ENCODE results near the gene LMAN2L. TPM values are rescaled to one million over a fixed set of nuclear protein-coding genes. Genes with fewer than 3 reads are reported as not detected.

Gene LMAN2L
- total RNA-seq, 1 experiment from 2014 or later, result 33.0 TPM

Other genes starting within 250 kb of the LMAN2L start
- gene NEURL3, start 234.7 kb downstream of the LMAN2L start, total RNA-seq (2014; rRNA removed; shearing (Covaris generic)), result 0.23 and 1.2 TPM in 2 replicates
- gene ARID5A, start 203.3 kb downstream of the LMAN2L start, total RNA-seq (2014; rRNA removed; shearing (Covaris generic)), result 2.9 and 5.4 TPM in 2 replicates
- 22.1 and 26.6 TPM in 2 replicates for gene KANSL3, start 101.8 kb downstream of the LMAN2L start, total RNA-seq (2014; rRNA removed; shearing (Covaris generic))
- gene FER1L5, start 97.3 kb downstream of the LMAN2L start, total RNA-seq (2014; rRNA removed; shearing (Covaris generic)), result 0.06 TPM in 1 of 2 replicates, not detected in the other
- 2.6 and 5.1 TPM in 2 replicates for gene CNNM4, start 20.8 kb upstream of the LMAN2L start, total RNA-seq (2014; rRNA removed; shearing (Covaris generic))
- gene CNNM3, start 76.2 kb upstream of the LMAN2L start, total RNA-seq (2014; rRNA removed; shearing (Covaris generic)), result 5.1 and 5.5 TPM in 2 replicates
- gene ANKRD23, start 104.0 kb upstream of the LMAN2L start, total RNA-seq (2014; rRNA removed; shearing (Covaris generic)), result 2.1 and 6.0 TPM in 2 replicates
- gene ANKRD39, start 118.0 kb upstream of the LMAN2L start, total RNA-seq (2014; rRNA removed; shearing (Covaris generic)), result 11.7 and 24.4 TPM in 2 replicates
- gene SEMA4C, start 130.0 kb upstream of the LMAN2L start, total RNA-seq (2014; rRNA removed; shearing (Covaris generic)), result 17.3 and 23.5 TPM in 2 replicates
- not detected in 2 replicates for gene FAM178B, start 246.5 kb upstream of the LMAN2L start, total RNA-seq (2014; rRNA removed; shearing (Covaris generic))